SK-N-SH (cell line): ENCODE data around the gene ERCC6L. TPM values are rescaled to one million over a fixed set of nuclear protein-coding genes. Genes with fewer than 3 reads are reported as not detected.

Source experiments
- CTCF ChIA-PET: fragments of 300-600, 350-600 bp; formaldehyde crosslinking; extraction: SDS; loops from one replicate; lab custom pipeline; 2021; lab: Yijun Ruan, JAX
- POLR2A ChIA-PET: fragments of 350-600 bp; sonication (Branson Sonifier 250); formaldehyde crosslinking; extraction: SDS; loops from one replicate; lab custom pipeline; 2020; ENCODE audit warnings: antibody characterized with exemption, inconsistent platforms; lab: Yijun Ruan, JAX
- DNase-seq: peaks from one replicate; pipeline ENCODE4 v3.0.0; 2012
- H2AFZ ChIP-seq: fragments of 200-600 bp; sonication (generic); 2 replicates; pipeline ENCODE4 v1.8.1; 2016; ENCODE audit warnings: antibody characterized with exemption, mild to moderate bottlenecking, low read depth
- H3F3A ChIP-seq: fragments of 200-600 bp; sonication (generic); replicated peaks from 2 replicates; pipeline ENCODE3; 2016; ENCODE audit warnings: antibody characterized with exemption, mild to moderate bottlenecking; ENCODE audit not compliant: insufficient read depth
- H3K27ac ChIP-seq, 2 experiments: fragments of 200-500 bp in 1 of 2; fragments of 200-600 bp in 1 of 2; sonication (Bioruptor generic) in 1 of 2; sonication (generic), shearing (Covaris generic) in 1 of 2; 2 replicates each; pipeline versions ENCODE4 v1.5.1 to v1.6.1; 2014 to 2016; ENCODE audit warnings: low read depth in 2 of 2, inconsistent platforms in 1 of 2, low read length in 1 of 2, mild to moderate bottlenecking in 1 of 2, mixed read lengths in 1 of 2
- H3K27me3 ChIP-seq: fragments of 200-600 bp; sonication (generic), shearing (Covaris generic); 2 replicates; pipeline ENCODE4 v1.6.1; 2016; ENCODE audit warnings: mixed run types; ENCODE audit not compliant: insufficient read depth
- H3K36me3 ChIP-seq, 2 experiments: fragments of 200-500 bp in 1 of 2; fragments of 200-600 bp in 1 of 2; sonication (Bioruptor generic) in 1 of 2; sonication (generic) in 1 of 2; replicated peaks in 1 of 2; 2 replicates each; pipeline versions ENCODE3 to v1.5.1; 2014 to 2016; ENCODE audit warnings: low read length in 1 of 2, mild to moderate bottlenecking in 1 of 2; ENCODE audit not compliant: insufficient read depth in 2 of 2, control insufficient read depth in 1 of 2
- H3K4me1 ChIP-seq, 2 experiments: fragments of 200-500 bp in 1 of 2; fragments of 200-600 bp in 1 of 2; sonication (Bioruptor generic) in 1 of 2; sonication (generic), shearing (Covaris generic) in 1 of 2; 2 replicates each; pipeline versions ENCODE4 v1.5.1 to v1.6.1; 2014 to 2016; ENCODE audit warnings: low read depth in 1 of 2, low read length in 1 of 2, mixed run types in 1 of 2; ENCODE audit not compliant: insufficient read depth in 2 of 2, control insufficient read depth in 1 of 2
- H3K4me2 ChIP-seq: fragments of 200-600 bp; sonication (generic), shearing (Covaris generic); 2 replicates; pipeline ENCODE4 v1.6.1; 2017; ENCODE audit warnings: mixed run types
- H3K4me3 ChIP-seq, 2 experiments: fragments of 200-500 bp in 1 of 2; fragments of 200-600 bp in 1 of 2; sonication (Bioruptor generic) in 1 of 2; sonication (generic), shearing (Covaris generic) in 1 of 2; 2 replicates each; pipeline versions ENCODE4 v1.5.1 to v1.8.1; 2014 to 2016; ENCODE audit warnings: low read depth in 2 of 2, inconsistent platforms in 1 of 2, low read length in 1 of 2, mild to moderate bottlenecking in 1 of 2, mixed read lengths in 1 of 2, moderate library complexity in 1 of 2
- H3K79me2 ChIP-seq: fragments of 200-600 bp; sonication (generic); 2 replicates; pipeline ENCODE4 v1.8.1; 2017; ENCODE audit warnings: mild to moderate bottlenecking; ENCODE audit not compliant: insufficient read depth
- H3K9ac ChIP-seq: fragments of 200-600 bp; sonication (generic); 2 replicates; pipeline ENCODE4 v1.6.1; 2017; ENCODE audit warnings: mixed run types
- H3K9me2 ChIP-seq: fragments of 200-600 bp; sonication (generic); 2 replicates; pipeline ENCODE4 v1.6.1; 2017; ENCODE audit warnings: mixed run types
- H3K9me3 ChIP-seq: fragments of 200-600 bp; sonication (generic); 2 replicates; pipeline ENCODE4 v1.6.1; 2017; ENCODE audit warnings: mixed run types, mild to moderate bottlenecking, moderate library complexity
- H4K20me1 ChIP-seq: fragments of 200-600 bp; sonication (generic); 2 replicates; pipeline ENCODE4 v1.6.1; 2017; ENCODE audit warnings: mild to moderate bottlenecking, mixed run types; ENCODE audit not compliant: insufficient read depth
- ELF1 ChIP-seq: IDR thresholded peaks from 2 replicates; pipeline ENCODE4 v1.4.0; 2012
- EZH2phosphoT487 ChIP-seq: fragments of 200-600 bp; sonication (generic); IDR thresholded peaks from 2 replicates; pipeline ENCODE4 v1.6.1; 2017; ENCODE audit warnings: low read depth, mixed run types, mild to moderate bottlenecking, antibody characterized with exemption, moderate library complexity, borderline replicate concordance
- FOSL2 ChIP-seq: IDR thresholded peaks from 2 replicates; pipeline ENCODE4 v1.4.0; 2012; ENCODE audit warnings: low read depth, mild to moderate bottlenecking, moderate library complexity, borderline replicate concordance
- FOXJ3 ChIP-seq: sonication (generic); formaldehyde crosslinking; IDR thresholded peaks from 2 replicates; pipeline ENCODE4 v1.5.1; 2020; ENCODE audit warnings: mild to moderate bottlenecking, missing genetic modification reagents
- FOXM1 ChIP-seq: IDR thresholded peaks from 2 replicates; pipeline ENCODE4 v1.4.0; 2012; ENCODE audit warnings: low read depth, mild to moderate bottlenecking
- GABPA ChIP-seq: IDR thresholded peaks from 2 replicates; pipeline ENCODE4 v1.4.0; 2012; ENCODE audit warnings: low read depth, mild to moderate bottlenecking
- GATA2 ChIP-seq: sonication (generic); formaldehyde crosslinking; IDR thresholded peaks from 2 replicates; pipeline ENCODE4 v1.5.0; 2020; ENCODE audit warnings: mild to moderate bottlenecking, missing genetic modification reagents
- JUND ChIP-seq: IDR thresholded peaks from 2 replicates; pipeline ENCODE4 v1.4.0; 2012
- MXI1 ChIP-seq: IDR thresholded peaks from 2 replicates; pipeline ENCODE4 v1.6.1; 2012; ENCODE audit warnings: mild to moderate bottlenecking, low read depth, low read length, improper control_type of control experiment
- NFIC ChIP-seq: IDR thresholded peaks from 2 replicates; pipeline ENCODE4 v1.4.0; 2012; ENCODE audit warnings: borderline replicate concordance
- NRF1 ChIP-seq: IDR thresholded peaks from 2 replicates; pipeline ENCODE4 v1.6.1; 2012; ENCODE audit warnings: low read depth, mild to moderate bottlenecking, low read length
- POLR2AphosphoS5 ChIP-seq: IDR thresholded peaks from 2 replicates; pipeline ENCODE4 v1.6.1; 2012; ENCODE audit warnings: low read depth, low read length
- RCOR1 ChIP-seq: fragments of 150-350 bp; IDR thresholded peaks from 2 replicates; pipeline ENCODE4 v1.6.1; 2017; ENCODE audit warnings: antibody characterized with exemption, low read length
- RFX5 ChIP-seq: IDR thresholded peaks from 2 replicates; pipeline ENCODE4 v1.6.1; 2012; ENCODE audit warnings: mild to moderate bottlenecking, improper control_type of control experiment, low read length
- RXRA ChIP-seq: IDR thresholded peaks from 2 replicates; pipeline ENCODE4 v1.4.0; 2012; ENCODE audit warnings: low read depth, mild to moderate bottlenecking, borderline replicate concordance
- SIN3A ChIP-seq: IDR thresholded peaks from 2 replicates; pipeline ENCODE4 v1.6.1; 2012; ENCODE audit warnings: low read depth, mild to moderate bottlenecking, low read length, moderate library complexity, borderline replicate concordance
- SMC3 ChIP-seq: IDR thresholded peaks from 2 replicates; pipeline ENCODE4 v1.6.1; 2012; ENCODE audit warnings: low read depth, low read length, improper control_type of control experiment
- TCF12 ChIP-seq: IDR thresholded peaks from 2 replicates; pipeline ENCODE4 v1.4.0; 2012
- YY1 ChIP-seq: IDR thresholded peaks from 2 replicates; pipeline ENCODE4 v1.4.0; 2012; ENCODE audit warnings: low read depth, mild to moderate bottlenecking
- WGBS: methylation state at CpG from one replicate; pipeline ENCODE4 v1.1.6; 2017; ENCODE audit warnings: low lambda C conversion rate; 5-methylcytosine and 5-hydroxymethylcytosine counted together
- polyA plus RNA-seq, 3 experiments: library from polyadenylated mRNA; depleted of rRNA; stranded (reverse); fragments of >200 nt; gene quantifications; 2 replicates each; pipeline ENCODE4 v1.2.3, GENCODE V29; 2012
- TF ChIP-seq, protein P1 (sequence below): IDR thresholded peaks from 2 replicates; pipeline ENCODE4 v1.6.1; 2012; ENCODE audit warnings: mild to moderate bottlenecking, low read depth, low read length, moderate library complexity
- TF ChIP-seq, protein P2 (sequence below): fragments of 150-350 bp; IDR thresholded peaks from 2 replicates; pipeline ENCODE4 v1.6.1; 2016; ENCODE audit warnings: mild to moderate bottlenecking, low read depth, low read length
- TF ChIP-seq, protein P3 (sequence below): fragments of 200-600 bp; sonication (generic); IDR thresholded peaks from 2 replicates; pipeline ENCODE4 v1.6.1; 2017; ENCODE audit warnings: antibody characterized with exemption, mild to moderate bottlenecking, moderate library complexity

Gene ERCC6L
- polyA plus RNA-seq, 1 of the 3 experiments (the other 2 are of a cell fraction) = 1.5 TPM

DNA sequence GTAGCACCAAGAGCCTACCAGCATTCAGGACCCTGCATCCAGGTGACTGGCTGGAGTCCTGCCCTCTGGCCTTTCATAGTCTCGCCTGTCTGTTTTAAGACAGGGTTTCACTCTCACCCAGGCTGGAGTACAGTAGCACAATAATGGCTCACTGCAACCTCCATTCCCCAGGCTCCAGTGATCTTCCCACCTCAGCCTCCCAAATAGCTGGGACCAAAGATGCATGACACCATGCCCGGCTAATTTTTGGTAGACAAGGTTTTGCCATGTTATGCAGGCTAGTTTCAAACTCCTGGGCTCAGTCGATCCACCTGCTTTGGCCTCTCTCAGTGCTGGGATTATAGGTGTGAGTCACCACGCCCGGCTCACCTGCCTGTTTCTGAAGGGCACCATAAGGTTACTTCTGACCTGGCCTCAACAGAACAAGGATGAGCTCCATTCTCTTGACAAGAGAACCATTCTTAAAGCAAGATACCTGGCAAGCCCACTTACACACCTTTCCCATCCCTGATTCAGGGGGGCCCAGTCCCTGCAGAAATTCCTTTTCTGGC, 31.6 kb upstream of the ERCC6L start (continued):
- no peak for TF ChIP-seq RFX5
- no peak for TF ChIP-seq MXI1
- TF ChIP-seq FOXM1 = no peak

DNA sequence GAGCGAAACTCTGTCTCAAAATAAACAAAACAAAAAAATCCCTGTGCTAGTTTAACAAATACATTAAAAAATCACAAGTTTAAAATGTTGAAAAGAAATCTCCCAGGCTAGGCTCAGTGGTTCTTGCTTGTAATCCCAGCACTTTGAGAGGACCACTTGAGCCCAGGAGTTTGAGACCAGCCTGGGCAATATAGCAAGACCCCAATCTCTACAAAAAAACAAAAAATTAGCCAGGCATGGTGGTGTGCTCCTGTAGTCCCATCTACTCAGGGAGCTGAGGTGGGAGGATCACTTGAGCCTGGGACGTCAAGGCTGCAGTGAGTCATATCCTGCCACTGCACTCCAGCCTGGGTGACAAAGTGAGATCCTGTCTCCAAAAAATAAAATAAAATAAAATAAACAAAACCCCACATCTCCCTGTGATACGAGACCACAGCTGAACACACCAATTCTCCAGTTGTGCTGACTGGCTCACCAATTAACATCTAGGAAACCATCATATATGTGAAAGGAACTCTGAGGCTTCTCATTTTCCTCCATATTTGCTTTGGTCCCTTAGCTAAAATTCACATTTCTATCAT, 30.9 kb upstream of the ERCC6L start:
- Histone ChIP-seq H3K4me3 (no peak overlapping the region), H3F3A (peaks cover 75% of the 10 kb centered on the region), H3K27me3 (no peaks in the 10 kb centered on the region), H3K4me2 (peak overlapping the region; percentile 33), H3K9me3 (no peaks in the 10 kb centered on the region), H4K20me1 (peaks cover 58% of the 10 kb centered on the region), H3K27ac (peak overlapping the region in 1 of 2 experiments; percentile 88; a peak in 2 of 4 replicates), H3K9me2 (no peaks in the 10 kb centered on the region)
- CTCF ChIA-PET = no interaction called here
- POLR2A ChIA-PET = no interaction called here
- no peak for TF ChIP-seq EZH2phosphoT487
- TF ChIP-seq NRF1 = no peak
- no peak for TF ChIP-seq GATA2 (CRISPR knock-in tag)
- no peak for TF ChIP-seq YY1
- TF ChIP-seq ELF1 = no peak
- no peak for TF ChIP-seq POLR2AphosphoS5
- no peak for TF ChIP-seq GABPA
- no peak for TF ChIP-seq SMC3
- TF ChIP-seq FOXM1 = no peak
- TF ChIP-seq, protein P1, sequence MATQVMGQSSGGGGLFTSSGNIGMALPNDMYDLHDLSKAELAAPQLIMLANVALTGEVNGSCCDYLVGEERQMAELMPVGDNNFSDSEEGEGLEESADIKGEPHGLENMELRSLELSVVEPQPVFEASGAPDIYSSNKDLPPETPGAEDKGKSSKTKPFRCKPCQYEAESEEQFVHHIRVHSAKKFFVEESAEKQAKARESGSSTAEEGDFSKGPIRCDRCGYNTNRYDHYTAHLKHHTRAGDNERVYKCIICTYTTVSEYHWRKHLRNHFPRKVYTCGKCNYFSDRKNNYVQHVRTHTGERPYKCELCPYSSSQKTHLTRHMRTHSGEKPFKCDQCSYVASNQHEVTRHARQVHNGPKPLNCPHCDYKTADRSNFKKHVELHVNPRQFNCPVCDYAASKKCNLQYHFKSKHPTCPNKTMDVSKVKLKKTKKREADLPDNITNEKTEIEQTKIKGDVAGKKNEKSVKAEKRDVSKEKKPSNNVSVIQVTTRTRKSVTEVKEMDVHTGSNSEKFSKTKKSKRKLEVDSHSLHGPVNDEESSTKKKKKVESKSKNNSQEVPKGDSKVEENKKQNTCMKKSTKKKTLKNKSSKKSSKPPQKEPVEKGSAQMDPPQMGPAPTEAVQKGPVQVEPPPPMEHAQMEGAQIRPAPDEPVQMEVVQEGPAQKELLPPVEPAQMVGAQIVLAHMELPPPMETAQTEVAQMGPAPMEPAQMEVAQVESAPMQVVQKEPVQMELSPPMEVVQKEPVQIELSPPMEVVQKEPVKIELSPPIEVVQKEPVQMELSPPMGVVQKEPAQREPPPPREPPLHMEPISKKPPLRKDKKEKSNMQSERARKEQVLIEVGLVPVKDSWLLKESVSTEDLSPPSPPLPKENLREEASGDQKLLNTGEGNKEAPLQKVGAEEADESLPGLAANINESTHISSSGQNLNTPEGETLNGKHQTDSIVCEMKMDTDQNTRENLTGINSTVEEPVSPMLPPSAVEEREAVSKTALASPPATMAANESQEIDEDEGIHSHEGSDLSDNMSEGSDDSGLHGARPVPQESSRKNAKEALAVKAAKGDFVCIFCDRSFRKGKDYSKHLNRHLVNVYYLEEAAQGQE = no peak
- no peak for TF ChIP-seq RXRA
- TF ChIP-seq TCF12 = 0 out of 2 replicates have a peak, but pooled peaks have one; percentile 15
- TF ChIP-seq RCOR1 = no peak
- no peak for TF ChIP-seq FOXJ3 (CRISPR knock-in tag)
- TF ChIP-seq, protein P2, sequence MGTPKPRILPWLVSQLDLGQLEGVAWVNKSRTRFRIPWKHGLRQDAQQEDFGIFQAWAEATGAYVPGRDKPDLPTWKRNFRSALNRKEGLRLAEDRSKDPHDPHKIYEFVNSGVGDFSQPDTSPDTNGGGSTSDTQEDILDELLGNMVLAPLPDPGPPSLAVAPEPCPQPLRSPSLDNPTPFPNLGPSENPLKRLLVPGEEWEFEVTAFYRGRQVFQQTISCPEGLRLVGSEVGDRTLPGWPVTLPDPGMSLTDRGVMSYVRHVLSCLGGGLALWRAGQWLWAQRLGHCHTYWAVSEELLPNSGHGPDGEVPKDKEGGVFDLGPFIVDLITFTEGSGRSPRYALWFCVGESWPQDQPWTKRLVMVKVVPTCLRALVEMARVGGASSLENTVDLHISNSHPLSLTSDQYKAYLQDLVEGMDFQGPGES = no peak
- TF ChIP-seq, protein P3, sequence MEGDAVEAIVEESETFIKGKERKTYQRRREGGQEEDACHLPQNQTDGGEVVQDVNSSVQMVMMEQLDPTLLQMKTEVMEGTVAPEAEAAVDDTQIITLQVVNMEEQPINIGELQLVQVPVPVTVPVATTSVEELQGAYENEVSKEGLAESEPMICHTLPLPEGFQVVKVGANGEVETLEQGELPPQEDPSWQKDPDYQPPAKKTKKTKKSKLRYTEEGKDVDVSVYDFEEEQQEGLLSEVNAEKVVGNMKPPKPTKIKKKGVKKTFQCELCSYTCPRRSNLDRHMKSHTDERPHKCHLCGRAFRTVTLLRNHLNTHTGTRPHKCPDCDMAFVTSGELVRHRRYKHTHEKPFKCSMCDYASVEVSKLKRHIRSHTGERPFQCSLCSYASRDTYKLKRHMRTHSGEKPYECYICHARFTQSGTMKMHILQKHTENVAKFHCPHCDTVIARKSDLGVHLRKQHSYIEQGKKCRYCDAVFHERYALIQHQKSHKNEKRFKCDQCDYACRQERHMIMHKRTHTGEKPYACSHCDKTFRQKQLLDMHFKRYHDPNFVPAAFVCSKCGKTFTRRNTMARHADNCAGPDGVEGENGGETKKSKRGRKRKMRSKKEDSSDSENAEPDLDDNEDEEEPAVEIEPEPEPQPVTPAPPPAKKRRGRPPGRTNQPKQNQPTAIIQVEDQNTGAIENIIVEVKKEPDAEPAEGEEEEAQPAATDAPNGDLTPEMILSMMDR = no peak
- TF ChIP-seq JUND = peak; percentile 39; the same call in 1 of the 2 replicates
- no peak for TF ChIP-seq SIN3A
- TF ChIP-seq FOSL2 = peak; percentile 40; the same call in 1 of the 2 replicates
- no peak for TF ChIP-seq NFIC
- TF ChIP-seq, all 33 proteins: peak for 3
- H3K36me3 ChIP-seq = peaks cover 53 to 62% of the 10 kb centered on the region in 2 experiments
- no peak overlapping the region for H2AFZ ChIP-seq
- WGBS = 45% methylated on average over 3 of the region's 3 CpGs
- peaks cover 30% of the 10 kb centered on the region for H3K79me2 ChIP-seq
- peak overlapping the region; percentile 33; the same call in 1 of the 2 replicates for H3K9ac ChIP-seq
- DNase-seq = no peak
- H3K4me1 ChIP-seq = peaks cover 18 to 51% of the 10 kb centered on the region in 2 experiments
